OCI-LY3 (cell line): ENCODE measurements around the gene MYO5A.

Experiments
- CTCF ChIP-seq: fragments of 200-600, 300-600 bp; sonication (generic); IDR thresholded peaks from 2 replicates; pipeline ENCODE4 v1.5.1; 2014; ENCODE audit warnings: antibody characterized with exemption, low read length, low read depth
- EZH2phosphoT487 ChIP-seq: fragments of 200-600 bp; shearing (Covaris generic); IDR thresholded peaks from 2 replicates; pipeline ENCODE4 v1.6.1; 2018; ENCODE audit warnings: antibody characterized with exemption, mixed run types, low read depth

GRCh38 chr15:52488830-52489229, 39.9 kb downstream of the MYO5A start:
- TF ChIP-seq CTCF (no peak), EZH2phosphoT487 (no peak)
